Hypothalamus (tissue), 51 donors: ENCODE results near the gene LRRC42.
"Not testable (repeated sequence)": the region's sequence is repeated elsewhere in the genome, so short reads cannot be mapped to it uniquely, and the experiment has no call there.

Experiments
- DNase-seq, 51 donors: peaks; one replicate each; lab custom pipeline; 2025; lab: John Stamatoyannopoulos, UW

The LRRC42 gene

GRCh38 chr1:54002544-54003248 lies 56.5 kb downstream of the LRRC42 start:
- DNase-seq, result no peak

DNA sequence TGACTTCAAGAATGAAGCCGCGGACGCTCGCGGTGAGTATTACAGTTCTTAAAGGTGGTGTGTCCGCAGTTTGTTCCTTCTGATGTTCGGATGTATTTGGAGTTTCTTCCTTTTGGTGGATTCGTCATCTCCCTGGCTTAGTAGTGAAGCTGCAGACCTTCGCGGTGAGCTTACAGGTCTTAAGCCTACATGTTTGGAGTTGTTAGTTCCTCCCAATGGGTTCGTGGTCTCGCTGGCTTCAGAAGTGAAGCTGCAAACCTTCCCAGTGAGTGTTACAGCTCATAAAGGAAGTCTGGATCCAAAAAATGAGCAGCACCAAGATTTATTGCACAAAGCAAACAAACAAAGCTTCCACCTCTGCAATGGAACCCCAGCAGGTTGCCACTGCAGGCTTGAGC lies 57.1 kb downstream of the LRRC42 start:
- DNase-seq, result no peak

DNA sequence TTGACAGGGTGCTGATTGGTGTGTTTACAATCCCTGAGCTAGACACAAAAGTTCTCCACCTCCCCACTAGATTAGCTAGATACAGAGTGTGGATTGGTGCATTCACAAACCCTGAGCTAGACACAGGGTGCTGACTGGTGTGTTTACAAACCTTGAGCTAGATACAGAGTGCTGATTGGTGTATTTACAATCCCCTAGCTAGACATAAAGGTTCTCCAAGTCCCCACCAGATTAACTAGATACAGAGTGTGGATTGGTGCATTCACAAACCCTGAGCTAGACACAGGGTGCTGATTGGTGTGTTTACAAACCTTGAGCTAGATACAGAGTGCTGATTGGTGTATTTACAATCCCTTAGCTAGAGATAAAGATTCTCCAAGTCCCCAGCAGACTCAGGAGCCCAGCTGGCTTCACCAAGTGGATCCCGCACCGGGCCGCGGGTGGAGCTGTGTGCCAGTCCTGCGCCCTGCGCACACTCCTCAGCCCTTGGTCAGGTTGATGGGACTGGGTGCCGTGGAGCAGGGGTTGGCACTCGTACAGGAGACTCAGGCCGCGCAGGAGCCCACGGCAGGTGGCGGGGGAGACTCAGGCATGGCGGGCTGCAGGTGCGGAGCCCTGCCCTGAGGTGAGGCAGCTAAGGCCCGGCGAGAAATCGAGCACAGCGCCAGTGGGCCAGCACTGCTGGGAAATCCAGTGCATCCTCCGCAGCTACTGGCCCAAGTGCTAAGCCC lies 57.8 kb downstream of the LRRC42 start:
- DNase-seq, result not testable (repeated sequence)

DNA sequence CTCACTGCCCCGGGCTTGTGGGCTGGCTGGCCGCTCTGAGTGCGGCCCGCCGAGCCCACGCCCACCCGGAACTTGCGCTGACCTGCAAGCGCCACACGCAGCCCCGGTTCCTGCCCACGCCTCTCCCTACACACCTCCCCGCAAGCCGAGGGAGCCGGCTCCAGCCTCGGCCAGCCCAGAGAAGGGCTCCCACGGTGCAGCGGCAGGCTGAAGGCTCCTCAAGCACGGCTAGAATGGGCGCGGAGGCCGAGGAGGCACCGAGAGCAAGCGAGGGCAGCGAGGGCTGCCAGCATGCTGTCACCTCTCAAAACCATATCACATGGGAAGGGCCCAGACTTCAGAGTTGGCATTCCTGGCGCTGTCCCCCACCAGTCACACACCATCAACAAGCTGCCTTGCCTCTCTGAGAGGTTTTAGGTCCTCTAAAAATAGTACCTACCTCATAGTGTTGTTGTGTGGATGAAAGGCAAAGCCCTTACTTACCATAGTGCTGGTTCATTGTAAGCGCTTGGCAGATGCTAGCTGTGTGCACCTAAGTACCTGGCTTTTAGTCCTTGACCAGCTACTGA lies 58.4 kb downstream of the LRRC42 start:
- no peak for DNase-seq

DNA sequence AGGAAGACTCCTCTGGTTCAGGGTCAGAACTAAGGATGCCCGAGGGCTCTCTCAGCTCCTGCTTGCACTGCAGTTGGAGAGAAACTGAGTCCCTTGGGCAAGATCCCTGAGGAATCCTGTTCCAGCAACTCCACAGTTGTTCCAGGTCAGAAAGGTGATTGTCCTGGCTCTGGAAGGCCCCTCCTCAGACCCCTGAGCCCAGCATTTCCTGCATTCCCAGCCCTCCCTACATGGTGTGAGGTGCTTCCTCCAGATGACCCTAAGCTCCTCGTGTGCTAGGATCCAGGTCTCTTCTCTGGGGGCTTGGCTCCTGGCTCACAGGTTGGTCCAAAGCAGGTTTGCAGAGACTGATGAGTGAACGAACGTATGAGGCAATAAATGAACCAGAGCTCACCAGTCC lies 60.4 kb downstream of the LRRC42 start:
- no peak for DNase-seq

- DNase-seq, result no peak
Observed at GRCh38 chr1:54007613-54008012, 61.5 kb downstream of the LRRC42 start.

- DNase-seq, result no peak
Observed at GRCh38 chr1:54008876-54009275, 62.7 kb downstream of the LRRC42 start.

DNA sequence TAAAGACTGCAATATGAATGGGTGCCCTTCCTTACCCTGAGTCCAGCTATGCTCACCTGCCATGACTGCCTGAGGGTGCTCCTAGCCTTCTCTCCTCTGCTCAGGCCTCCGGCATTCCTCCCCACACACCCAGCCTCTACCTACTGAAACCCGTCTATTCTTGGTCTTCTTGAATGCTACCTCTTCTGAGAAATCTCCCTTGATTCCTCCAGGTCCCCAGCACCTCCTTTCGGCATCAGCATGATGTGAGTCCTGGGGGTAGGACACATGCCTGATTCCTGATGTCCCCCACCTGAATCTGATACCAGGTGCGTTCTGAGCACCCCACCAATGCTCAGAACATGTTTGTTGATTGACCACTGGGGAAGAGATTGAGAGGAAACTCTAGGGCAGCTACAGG lies 63.3 kb downstream of the LRRC42 start:
- no peak for DNase-seq

DNA sequence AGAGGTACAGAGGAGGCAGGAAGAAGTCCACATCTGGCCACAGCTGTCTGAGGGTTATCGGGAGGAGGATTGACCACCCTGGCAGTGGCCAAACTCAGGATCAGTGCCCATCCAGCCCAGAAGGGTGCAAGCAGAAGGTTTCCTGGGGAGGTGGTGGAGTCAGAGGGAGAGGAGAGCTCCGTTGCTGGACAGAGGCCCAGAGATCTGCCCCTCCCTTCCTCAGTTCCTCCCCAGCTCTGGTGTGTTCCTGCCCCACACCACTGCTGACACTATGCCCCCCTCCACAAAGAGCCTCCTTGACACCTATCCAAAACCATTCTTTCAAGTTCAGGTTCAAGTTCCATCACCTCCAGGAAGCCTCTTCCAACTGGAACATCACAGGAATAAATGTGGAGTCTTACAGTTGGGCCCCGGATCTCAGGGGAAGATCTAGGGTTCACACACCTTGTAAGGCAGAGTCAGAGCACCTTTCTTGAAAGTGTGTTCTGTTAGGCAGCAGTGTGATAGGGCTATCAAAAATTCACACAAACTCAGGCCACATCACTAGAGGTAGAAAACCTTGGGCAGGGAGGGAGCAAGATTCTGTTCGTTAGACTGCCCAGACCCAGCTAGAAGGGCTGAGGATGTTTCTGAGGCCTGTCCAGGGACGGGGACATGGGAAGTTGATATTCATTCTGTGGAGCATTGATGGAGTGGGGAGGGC lies 64.4 kb downstream of the LRRC42 start:
- DNase-seq, result no peak

DNA sequence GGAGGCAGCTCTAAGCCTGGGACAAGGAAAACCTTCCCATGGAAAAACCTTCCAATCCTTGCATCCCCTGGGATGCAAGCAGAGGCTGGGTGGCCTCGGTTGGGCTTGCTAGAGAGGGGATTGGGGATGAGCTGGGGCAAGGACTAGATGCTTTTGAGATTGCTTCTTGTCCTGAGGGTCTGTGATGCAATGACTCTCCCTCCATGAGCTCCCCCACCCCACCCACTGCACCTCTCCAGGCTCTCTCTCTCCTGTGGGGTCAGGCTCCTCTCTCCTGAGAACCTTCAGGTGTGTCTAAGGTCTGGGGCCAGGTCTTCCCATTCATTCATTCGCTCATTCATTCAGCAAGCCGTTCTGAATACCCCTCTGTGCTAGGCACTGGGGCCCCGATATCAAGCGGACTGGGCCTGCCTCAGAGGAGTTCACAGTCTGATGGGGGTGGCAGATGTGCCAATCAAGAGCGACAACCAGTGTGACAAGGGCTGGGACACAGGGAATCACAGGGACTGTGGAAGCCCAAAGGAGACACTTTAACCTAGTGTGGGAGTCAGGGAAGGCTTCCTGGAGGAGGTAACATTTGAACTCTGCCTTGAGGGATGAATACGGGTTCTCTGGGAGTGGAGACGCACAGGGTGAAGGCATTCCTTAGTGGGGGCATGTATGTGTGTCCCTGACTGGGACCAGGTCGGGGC lies 65.3 kb downstream of the LRRC42 start:
- DNase-seq, result no peak

DNA sequence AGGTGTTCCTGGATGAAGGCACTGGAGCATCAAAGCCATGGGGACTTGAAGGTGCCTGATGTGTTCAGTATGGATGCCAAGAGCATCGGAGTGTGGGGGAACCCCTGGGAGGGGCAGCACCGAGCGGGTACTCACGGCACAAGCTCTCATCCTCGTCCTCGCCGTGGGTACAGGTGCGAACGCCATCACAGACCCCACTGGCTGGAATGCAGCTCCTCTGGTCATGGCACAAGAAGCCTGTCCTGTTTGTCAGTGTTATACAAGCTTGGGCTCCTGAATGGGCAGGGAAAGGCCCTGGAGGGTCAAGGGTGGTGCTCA lies 65.8 kb downstream of the LRRC42 start:
- no peak for DNase-seq

DNA sequence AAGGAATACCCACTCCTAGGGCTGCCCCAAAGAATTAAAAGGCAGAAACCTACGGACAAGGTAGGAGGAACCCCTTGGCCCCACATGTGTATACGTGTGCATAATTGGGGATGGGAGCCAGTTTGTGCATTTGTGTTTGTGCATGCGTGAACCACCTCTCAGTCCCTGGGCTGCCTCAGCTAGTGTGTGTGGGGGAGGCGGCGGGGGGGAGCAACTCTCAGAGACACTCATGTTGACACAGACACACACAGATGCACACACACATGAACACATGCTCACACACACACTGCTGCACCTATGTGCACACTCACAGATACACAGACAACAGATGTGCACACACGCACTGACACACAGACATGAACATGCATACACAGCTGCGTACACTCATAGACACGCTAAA lies 66.7 kb downstream of the LRRC42 start:
- no peak for DNase-seq

DNA sequence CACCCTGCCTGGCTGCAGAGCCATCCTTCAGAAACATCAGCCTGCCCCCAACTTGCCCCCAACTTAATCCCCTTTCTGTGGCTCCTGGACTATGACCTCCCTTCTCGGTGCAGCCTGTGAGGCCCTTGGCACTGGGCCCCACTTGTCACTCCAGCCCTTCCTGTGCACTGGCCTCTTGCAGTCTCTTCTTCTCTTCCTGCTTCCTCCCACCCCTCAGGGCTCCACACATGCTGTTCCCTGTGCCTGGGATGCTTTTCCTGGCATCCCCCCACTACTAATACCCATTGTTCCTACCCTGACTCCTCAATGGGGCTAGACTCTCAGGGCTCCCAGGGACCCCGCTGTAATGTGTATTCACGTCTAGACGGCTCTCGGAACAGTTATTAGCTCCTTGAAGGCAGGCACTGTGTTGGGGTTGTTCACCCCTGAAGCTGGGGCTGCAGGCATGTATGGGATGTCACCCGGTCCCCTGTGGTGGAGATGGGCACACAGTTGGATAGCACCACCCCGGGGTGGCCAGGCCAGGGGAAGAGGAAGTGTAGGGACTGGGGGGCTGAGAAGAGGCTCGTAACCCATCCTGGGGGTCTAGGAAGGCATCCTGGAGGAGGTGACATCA lies 67.4 kb downstream of the LRRC42 start:
- no peak for DNase-seq

DNA sequence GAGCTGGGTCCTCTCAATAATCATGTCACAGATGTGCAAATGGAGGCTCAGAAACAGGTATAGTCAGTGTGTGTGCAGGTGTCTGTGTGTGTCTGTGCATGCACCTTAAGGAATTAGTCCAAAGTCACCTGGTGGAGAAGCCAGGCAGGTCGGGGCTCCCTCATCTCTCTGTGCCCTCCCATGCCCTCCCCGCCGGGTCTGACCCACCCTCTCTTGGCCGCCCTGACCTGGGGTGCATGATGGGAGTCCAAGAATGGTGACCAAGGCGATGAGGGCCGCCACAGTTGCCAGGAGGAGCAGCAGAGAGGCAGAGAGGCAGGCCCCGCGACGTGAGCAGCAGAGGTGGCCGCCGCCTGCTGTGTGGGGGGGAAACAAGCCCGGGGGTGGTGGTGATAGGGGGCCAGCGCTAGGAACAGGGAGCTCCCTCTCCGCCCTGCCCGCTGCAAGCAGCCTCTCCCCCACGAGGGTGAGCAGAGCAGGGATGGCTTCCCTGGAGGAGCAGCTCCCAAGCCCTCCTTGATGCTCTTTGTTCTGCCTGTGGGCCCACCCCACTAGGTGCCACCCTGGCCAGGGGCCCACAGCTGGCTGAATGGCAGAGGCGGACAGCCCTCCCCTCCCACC lies 68.0 kb downstream of the LRRC42 start:
- no peak for DNase-seq

DNA sequence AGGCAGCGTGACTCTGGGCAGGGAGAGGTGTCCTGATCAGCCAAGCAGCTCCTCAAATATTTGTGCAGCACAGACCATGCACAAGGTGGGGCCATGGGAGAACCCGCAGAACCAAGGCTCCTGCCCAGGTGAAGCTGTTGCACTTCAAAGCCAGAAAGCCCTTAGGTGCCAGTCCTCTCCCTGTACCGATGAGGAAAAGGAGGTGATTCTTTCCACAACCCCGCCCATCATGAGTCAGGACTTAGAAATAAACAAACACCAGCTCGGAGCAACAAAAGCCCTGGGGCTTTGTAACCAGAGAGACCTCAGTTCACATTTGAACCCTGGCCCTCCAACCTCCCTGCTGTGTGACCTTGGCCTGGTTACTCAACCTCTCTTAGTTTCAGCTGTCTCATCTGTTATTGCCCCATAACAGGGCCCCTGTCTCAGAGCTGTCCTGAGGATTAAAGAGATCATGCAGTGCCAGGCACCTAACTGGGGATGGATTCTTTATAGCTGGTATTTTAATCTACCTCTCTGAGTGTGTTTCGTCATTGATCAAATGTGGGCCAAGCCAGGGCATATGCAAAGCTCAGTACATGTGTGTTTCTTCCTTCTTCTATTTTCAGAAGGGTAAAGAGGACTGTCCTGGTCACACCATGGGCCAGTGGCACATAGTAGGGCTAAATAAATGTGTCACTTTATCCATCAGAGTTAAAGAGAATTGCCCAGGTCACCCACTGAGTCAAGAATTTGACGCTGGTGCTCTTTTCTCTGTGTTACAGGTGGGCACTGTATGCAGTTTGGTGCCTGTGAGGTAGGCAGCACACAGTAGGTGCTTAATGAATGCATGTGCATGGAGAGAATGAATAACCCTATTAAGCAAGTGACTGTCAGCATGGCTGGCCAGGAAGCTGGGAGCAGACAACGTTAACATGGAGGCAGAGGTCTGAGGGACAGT lies 70.5 kb downstream of the LRRC42 start:
- no peak for DNase-seq
